GM12891 (cell line): Measurements from ENCODE around the gene RHBDF2.
"Not testable (repeated sequence)": the region's sequence is repeated elsewhere in the genome, so short reads cannot be mapped to it uniquely, and the experiment has no call there.

ENCODE experiments used
- POLR2A ChIP-seq: IDR thresholded peaks from 2 replicates; pipeline ENCODE4 v1.6.1; 2011; ENCODE audit warnings: low read depth, low read length, control low read depth
- POLR2AphosphoS5 ChIP-seq: IDR thresholded peaks from 2 replicates; pipeline ENCODE4 v1.6.1; 2011; ENCODE audit warnings: low read depth, low read length, control low read depth
- TAF1 ChIP-seq: IDR thresholded peaks from 2 replicates; pipeline ENCODE4 v1.6.1; 2011; ENCODE audit warnings: low read depth, low read length, control low read depth

DNA sequence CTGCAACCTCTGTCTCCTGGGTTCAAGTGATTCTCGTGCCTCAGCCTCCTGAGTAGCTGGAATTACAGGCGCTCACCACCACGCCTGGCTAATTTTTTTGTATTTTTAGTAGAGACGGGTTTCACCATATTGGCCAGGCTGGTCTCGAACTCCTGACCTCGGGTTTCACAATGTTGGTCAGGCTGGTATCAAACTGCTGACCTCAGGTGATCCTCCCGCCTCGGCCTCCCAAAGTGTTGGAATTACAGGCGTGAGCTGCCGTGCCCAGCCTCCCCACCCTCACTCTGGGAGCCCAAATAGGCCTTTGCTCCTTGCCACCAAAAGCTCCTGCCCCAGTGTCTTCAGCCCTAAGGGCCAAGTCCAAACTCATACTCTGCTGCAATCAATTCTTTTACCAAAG is 20.5 kb upstream of the RHBDF2 start:
- TF ChIP-seq POLR2A, POLR2AphosphoS5, TAF1: not testable (repeated sequence)
